Measurements from ENCODE around the gene SYAP1.
"Not testable (repeated sequence)": the region's sequence is repeated elsewhere in the genome, so short reads cannot be mapped to it uniquely, and the experiment has no call there.

SYAP1 gene

GRCh38 chrX:16778993-16779392 is 59.6 kb downstream of the SYAP1 start:
- no peak for DNase-seq (ENCODE audit: low spot score)

GRCh38 chrX:16779815-16780214 is 60.4 kb downstream of the SYAP1 start:
- DNase-seq (ENCODE audit: low spot score) = not testable (repeated sequence)

- no peak for DNase-seq (ENCODE audit: low spot score)
These were observed 64.0 kb downstream of the SYAP1 start for GRCh38 chrX:16783452-16783851.

GRCh38 chrX:16784440-16784839 is 65.0 kb downstream of the SYAP1 start:
- DNase-seq (ENCODE audit: low spot score) = not testable (repeated sequence)

GRCh38 chrX:16785247-16786138 is 66.1 kb downstream of the SYAP1 start:
- no peak for DNase-seq (ENCODE audit: low spot score)

GRCh38 chrX:16786139-16786790 is 66.9 kb downstream of the SYAP1 start, which contains the start of gene TXLNG:
TXLNG (plus strand) TSS chrX:16786466; CDS start chrX:16786488, 22 bp downstream.
- peak; percentile 98 for DNase-seq (ENCODE audit: low spot score)

GRCh38 chrX:16786791-16787735 is 67.7 kb downstream of the SYAP1 start:
- peak; percentile 7 for DNase-seq (ENCODE audit: low spot score)

GRCh38 chrX:16788477-16788876 is 69.1 kb downstream of the SYAP1 start:
- DNase-seq (ENCODE audit: low spot score) = no peak

GRCh38 chrX:16796298-16796697 is 76.9 kb downstream of the SYAP1 start:
- DNase-seq (ENCODE audit: low spot score) = no peak

- peak; percentile 40 for DNase-seq (ENCODE audit: low spot score)
These were observed 77.9 kb downstream of the SYAP1 start for GRCh38 chrX:16797358-16797757.

- DNase-seq (ENCODE audit: low spot score) = no peak
These were observed 78.4 kb downstream of the SYAP1 start for GRCh38 chrX:16797841-16798240.

- no peak for DNase-seq (ENCODE audit: low spot score)
These were observed 85.6 kb downstream of the SYAP1 start for GRCh38 chrX:16804923-16805464.

GRCh38 chrX:16807548-16807947 is 88.1 kb downstream of the SYAP1 start:
- DNase-seq (ENCODE audit: low spot score) = no peak

GRCh38 chrX:16807976-16808542 is 88.6 kb downstream of the SYAP1 start:
- no peak for DNase-seq (ENCODE audit: low spot score)

GRCh38 chrX:16814597-16814996 is 95.2 kb downstream of the SYAP1 start:
- DNase-seq (ENCODE audit: low spot score) = no peak
